HG03196 (cell line): ENCODE measurements around the gene TMEM175.

ENCODE experiments used
- ATAC-seq: cut with Tn5 transposase; IDR thresholded peaks from one replicate; pipeline ENCODE4 v1.9.1; 2021; ENCODE audit not compliant: unreplicated experiment

TMEM175 gene

DNA sequence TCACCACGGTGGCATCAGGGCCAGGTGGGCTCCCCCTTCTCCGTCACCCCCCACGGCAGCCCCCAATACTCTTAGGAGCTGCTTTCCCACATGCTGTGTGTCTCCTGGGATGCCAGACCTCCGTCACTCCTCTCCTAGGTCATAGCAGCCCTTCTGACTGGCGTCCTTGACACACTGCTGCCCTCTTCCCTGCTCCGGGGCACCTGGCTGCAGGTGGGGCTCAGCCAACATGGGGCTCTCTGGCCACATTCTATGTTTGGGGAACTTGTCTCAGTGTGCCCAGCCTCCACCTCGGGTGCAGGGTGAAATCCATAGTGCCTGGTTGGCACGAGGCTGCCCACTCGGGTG, 13.8 kb downstream of the TMEM175 start:
- ATAC-seq: no peak

DNA sequence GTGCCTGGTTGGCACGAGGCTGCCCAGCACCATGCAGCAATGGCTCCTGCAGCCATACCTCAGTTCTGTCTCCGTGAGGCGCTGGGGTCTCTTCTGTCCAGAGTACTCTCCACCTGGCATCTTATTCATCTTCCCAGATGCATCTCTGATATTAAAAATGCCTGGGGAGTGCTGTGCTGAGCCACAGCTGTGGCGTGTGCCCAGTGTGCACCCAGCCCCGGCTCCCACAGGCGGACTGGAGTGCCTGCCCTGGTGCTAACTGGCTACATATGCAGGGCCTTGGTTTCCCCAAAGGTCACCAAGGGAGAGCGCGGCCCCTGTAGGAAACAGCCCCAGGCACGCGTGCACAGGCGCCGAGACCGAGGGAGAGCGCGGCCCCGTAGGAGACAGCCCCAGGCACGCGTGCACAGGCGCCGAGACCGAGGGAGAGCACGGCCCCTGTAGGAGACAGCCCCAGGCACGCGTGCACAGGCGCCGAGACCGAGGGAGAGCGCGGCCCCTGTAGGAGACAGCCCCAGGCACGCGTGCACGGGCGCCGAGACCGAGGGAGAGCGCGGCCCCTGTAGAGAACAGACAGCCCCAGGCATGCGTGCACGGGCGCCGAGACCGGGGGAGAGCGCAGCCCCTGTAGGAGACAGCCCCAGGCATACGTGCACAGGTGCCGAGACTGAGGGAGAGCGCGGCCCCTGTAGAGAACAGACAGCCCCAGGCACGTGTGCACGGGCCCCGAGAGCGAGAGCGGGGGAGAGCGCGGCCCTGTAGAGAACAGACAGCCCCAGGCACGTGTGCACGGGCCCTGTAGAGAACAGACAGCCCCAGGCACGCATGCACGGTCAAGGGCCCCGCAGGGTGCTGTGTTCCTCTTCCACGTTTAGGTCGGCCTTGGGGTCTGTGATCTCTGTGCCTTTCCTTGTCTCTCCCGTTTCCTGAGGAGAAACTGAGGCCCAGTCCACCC, 14.5 kb downstream of the TMEM175 start:
- no peak for ATAC-seq

DNA sequence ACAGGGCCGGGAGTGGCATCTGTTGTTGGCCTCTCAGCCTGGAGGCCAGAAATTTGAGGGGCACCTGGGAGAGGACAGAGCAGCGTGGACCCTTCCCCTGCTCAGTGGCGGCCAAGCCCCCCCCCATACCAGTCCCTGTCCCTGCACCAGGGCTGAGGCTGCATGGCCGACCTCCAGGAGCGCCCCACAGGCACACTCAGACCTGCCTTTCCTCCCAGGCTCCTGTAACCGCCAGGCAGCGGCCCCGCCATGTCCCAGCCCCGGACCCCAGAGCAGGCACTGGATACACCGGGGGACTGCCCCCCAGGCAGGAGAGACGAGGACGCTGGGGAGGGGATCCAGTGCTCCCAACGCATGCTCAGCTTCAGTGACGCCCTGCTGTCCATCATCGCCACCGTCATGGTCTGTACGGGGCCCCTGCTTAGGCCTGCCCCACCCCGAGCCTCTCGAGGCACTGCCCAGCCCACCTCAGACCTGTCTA, 15.3 kb downstream of the TMEM175 start:
- ATAC-seq: no peak

DNA sequence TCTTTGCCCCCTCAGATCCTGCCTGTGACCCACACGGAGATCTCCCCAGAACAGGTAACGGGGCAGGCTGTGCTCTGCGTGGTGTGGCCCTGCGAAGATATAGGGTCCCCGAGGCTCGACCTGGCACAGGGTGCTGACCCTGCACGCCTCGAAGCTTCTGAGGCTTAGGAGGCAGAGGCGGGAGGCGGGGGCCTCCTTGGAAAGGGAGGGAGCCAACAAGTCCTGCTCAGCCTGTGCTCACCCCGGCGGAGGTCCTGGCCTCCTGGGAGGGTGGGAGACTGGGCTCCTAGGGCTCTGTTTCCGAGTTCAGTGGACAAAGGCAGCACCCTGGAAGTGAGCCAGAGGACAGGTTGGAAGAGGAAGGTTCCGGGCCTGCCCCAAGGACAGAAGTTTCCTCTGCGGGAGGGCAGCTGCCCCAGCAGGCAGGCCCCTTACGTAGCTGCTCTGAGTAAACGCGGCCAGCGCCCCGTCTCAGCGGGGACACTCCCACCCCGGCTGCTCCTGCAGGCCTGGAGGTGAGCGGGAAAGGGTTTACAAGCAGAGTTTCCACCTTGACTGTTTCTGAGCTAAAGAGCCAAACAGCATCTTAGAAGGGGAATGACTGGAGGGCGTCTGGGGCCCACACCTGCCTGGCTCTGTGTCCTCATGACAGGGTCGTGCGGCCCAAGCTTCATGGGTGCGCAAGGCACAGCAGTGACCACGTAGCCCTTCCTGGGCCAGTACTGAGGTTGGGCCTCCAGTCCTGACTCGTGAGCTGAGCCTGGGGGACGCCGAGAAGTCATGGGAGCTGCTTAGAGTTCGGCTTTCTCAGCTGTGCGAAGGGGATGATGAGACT, 16.1 kb downstream of the TMEM175 start:
- ATAC-seq: no peak

DNA sequence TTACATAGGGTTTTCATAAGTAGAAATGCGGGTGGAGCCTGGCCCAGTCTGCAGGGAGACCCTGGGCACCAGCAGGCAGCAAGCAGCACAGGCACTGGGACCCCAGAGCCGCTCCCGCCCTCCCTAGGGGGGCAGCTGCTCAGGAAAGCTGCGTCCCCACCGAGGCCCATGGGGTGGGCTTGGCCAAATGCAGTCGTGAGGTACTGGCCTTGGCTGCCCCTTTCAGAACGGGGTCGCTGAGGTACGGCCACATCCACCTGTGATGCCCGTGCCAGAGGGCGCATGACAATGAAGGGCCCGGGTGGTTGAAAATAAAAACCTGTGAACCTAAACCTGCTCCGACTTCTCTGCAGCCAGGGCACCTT, 16.7 kb downstream of the TMEM175 start:
- no peak for ATAC-seq

DNA sequence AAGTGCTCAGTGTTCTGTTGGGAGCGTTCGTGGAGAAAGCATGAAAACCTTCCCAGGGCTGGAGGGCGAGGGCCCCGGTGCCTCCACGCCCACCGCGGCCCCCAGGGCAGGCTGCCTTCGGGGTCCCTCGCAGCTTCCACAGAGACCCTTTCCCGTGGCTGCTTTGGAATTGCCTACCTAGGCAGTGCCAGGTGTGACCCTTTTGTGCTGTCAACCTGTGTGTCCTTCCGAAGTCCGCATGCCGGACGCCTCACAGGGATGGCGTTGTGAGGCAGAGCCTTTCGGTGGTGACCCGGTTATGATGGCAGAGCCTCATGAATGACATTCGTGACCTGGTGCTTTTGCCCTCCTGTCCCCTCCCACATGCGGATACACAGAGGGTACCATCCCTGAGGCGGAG, 17.4 kb downstream of the TMEM175 start:
- ATAC-seq: no peak

DNA sequence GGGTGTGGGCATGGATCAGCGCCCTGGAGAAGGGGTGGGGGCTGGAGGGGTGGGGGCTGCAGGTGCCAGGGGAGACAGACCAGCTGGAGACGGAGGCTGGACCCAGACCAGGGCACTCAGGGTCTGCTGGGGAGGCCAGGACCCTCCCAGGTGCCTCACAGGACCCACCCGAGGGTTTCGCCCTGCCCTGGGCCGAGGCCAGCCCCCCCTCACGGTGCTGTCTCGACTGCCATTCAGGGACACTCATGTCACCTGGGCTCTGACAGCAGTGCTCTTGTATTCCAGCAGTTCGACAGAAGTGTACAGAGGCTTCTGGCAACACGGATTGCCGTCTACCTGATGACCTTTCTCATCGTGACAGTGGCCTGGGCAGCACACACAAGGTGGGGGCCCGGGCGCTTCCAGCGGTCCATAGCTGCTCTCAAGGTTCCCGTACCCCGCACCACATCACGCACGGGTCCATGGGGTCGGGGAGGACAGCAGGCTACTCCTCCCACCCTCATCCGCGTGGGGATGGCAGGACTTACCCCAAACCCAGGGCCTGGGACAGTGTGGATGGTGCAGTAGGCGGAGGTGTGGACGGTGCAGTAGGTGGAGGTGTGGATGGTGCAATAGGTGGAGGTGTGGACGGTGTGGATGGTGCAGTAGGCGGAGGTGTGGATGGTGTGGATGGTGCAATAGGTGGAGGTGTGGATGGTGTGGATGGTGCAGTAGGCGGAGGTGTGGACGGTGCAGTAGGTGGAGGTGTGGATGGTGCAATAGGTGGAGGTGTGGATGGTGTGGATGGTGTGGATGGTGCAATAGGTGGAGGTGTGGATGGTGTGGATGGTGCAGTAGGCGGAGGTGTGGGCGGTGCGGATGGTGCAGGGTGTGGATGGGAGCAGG, 18.1 kb downstream of the TMEM175 start:
- ATAC-seq: no peak

DNA sequence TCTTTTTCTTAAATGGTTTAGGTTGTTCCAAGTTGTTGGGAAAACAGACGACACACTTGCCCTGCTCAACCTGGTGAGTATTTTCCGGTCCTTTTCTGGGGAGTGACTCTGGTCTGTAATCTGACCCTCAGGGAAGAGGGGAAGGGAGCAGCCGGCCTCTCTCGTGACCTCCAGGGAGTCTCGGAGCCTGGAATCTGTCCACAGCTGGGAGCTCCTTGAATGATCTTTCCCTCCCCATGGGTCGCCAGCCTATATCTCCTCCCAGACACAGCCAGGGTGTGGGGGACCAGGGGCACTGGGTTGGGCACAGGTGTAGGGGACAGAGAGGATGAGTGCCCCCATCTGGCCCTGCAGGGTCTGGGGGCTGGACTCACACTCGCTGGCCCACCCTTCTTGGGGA, 18.9 kb downstream of the TMEM175 start:
- ATAC-seq: no peak

DNA sequence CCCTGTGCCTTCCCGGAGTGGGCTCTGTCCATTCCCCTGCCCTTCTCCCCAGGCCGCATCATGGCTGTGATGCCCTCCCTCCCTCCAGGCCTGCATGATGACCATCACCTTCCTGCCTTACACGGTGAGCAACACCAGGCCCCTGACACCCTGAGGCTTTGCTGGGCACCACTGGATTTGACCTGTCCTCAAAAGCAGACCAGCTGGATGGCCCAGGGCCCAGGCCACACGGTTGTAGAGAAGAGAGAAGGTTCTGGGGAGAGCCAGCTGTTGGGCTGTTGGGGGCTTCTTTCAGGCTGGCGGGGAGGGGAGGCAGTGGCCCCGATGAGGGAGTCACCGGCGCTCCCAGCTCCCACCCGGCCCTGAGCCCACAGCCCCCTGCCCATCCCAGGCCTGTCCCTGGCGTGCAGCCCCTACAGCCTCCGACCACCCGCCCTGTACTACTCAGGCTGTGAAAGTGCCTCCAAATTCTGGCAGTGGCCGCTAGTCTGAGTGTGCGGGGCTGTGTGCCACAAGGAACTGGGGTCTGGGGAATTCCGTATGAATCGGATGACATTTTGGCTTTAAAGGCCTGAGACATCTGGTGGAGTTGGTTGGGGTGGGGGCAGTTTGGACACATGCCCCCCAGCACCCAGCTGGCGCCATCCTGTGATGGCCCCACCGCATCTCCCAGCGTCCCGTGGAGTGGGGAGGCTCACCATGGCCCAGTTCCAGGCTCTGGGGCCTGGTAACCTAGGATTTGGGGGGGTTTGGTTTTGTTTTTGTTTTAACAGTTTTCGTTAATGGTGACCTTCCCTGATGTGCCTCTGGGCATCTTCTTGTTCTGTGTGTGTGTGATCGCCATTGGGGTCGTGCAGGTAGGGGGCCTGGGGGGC, 19.6 kb downstream of the TMEM175 start:
- ATAC-seq: no peak

DNA sequence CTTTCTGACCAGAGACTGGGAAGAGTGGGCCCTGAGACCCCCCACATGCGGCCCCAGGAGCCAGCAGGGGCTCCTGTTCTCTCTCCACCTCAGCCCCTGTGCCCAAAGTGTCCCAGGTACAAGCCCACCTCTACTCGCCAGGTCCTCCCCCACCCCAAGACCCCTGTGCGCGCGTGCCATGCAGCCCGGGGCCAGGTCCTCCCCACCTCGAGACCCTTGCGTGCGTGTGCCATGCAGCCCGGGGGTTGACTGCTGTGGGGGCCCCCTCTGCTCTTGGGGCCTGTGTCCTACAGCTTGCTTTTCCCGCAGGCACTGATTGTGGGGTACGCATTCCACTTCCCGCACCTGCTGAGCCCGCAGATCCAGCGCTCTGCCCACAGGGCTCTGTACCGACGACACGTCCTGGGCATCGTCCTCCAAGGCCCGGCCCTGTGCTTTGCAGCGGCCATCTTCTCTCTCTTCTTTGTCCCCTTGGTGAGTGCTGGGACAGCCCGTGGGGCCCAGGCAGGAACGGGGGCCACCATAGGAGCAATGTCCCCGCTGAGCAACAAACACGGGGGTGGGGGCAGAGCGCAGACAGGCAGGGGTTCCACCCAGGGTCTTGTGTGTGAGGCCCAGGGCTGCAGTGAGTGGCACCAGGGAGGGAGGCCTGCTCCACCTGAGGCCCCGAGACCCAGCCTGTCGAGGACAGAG, 20.8 kb downstream of the TMEM175 start:
- ATAC-seq: no peak

DNA sequence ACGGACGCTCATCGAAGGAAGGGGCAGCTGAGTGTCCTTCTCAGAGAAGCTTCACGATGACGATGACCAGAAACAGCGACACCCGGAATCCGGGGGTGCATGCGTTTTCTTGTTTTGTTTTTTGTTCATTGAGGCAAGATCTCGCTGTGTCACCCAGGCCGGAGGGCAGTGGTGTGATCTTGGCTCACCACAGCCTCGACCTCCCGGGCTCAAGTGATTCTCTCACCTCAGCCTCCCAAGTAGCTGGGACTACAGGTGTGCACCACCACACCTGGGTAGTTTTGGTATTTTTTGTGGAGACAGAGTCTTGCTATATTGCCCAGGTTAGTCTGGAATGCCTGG, 21.3 kb downstream of the TMEM175 start:
- no peak for ATAC-seq

DNA sequence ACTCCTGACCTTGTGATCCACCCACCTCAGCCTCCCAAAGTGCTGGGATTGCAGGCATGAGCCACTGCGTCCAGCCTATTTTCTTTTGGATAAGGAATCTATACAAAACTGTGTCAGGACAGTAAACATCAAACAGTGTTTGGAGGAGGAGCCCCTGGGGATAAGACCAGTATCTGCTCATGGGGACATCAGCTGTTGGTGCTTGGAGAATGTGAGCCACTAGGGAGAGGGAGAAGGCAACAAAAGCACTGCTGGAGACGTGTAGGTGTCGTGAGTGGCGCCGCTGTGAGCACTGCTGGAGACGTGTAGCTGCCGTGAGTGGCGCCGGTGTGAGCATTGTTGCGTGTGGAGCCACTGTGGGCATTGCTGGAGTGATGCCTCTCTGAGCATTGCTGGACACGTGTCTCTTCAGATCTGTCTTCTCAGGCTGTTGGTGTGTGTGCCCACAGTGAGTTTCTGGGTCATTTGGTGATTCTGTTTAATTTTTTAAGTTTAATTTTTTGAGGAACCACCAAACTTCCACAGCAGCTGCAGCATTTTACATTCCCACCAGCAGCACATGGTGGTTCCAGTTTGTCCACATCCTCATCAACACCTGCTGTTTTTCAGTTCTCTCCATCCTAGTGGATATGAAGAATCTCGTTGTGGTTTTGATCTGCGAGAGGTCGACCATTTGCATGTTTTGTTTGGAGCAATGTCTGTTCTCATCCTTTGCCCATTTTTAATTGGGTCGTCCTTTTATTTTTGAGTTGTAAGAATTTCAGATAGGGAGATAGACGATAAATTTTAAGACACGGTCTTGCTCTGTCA, 22.2 kb downstream of the TMEM175 start:
- no peak for ATAC-seq

DNA sequence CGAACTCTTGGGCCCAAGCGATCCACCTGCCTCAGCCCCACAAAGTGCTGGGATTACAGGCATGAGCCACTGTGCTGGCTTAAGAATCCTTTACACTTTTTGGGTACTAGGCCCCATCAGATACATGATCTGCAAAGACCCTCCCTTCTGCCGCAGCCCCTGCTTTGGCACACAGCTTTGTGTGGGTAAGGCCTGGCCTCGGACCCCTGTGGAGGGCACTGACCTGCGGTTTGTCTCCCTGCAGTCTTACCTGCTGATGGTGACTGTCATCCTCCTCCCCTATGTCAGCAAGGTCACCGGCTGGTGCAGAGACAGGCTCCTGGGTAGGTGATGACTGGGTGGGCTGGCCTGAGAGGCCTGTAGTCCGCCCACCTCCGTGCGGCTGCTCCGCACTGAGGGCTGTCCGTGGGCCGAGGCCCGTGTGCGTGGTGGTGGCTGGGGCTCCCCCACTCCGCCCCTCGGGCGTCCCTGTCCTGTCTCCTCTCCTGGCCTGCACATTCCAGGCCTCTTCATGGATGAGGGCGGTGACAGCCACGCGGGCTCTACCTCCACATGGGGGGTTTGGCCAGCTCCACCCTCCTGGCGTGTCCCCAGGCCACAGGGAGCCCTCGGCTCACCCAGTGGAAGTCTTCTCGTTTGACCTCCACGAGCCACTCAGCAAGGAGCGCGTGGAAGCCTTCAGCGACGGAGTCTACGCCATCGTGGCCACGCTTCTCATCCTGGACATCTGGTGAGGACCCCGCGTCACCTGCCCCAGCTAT, 23.1 kb downstream of the TMEM175 start:
- no peak for ATAC-seq

DNA sequence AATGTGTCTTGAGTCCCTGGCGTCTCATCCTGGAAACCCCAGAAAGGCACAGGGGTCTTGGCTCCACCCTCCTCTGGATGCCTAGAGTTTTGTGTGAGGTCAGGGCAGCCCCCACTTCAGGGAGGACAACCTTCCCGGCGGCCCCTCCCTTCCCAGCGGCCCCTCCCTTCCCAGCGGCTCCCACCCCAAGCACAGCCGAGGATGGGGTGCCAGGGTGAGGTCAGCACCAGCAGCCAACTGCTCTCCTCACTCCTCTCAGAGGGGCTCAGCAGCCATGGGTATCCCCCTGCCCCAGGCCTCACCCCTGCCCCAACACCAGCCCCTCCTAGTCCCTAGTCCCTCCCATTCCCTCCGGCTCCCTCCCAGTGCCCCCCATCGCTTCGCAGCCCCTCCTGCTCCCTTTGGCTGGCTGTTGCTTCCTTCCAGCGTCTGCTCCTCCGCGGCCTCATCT, 23.7 kb downstream of the TMEM175 start:
- no peak for ATAC-seq

DNA sequence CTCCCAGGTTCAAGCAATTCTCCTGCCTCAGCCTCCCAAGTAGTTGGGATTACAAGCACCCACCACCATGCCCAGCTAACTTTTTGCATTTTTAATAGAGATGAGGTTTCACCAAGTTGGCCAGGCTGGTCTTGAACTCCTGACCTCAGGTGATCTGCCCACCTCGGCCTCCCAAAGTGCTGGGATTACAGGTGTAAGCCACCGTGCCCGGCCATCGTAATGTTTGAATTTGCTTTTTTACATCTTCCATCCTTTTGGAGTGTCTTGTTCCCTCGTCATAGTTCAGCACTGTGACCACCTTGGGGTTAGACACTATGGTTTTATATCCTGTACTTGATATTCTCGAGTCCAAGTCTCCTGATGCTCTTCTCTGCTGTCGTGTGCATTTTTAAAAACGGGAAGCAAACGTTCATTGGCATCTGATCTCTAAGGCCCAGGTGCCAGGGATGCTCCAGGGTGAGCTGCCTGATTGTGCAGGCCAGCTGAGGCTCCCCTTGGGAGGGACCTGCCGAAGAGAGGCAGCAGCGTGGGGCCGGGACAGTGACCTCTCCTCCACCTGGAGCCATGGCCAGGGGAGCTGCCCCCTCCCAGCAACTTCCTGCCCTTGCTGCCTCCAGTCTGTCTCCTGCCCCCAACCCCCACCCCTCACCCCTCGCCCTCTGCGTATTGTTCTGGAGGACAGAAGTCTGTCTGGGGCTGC, 24.4 kb downstream of the TMEM175 start:
- ATAC-seq: no peak

DNA sequence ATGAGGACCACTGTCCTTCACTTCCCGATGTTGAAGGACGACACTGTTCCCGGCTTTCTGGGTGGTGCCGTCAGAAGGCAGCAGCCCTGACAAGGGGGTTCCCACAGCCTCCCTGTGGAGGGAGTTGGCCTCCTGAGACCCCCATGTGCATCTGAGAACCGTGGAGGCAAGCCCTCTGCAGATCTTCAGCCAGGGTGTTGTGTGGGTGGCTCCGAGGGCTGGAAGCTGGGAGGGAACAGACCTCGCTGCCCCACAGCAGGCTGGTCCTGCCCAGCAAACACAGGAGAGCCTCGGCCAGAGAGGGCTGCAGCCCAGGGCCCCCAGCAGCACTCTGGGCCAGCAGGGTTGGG, 24.9 kb downstream of the TMEM175 start:
- no peak for ATAC-seq

DNA sequence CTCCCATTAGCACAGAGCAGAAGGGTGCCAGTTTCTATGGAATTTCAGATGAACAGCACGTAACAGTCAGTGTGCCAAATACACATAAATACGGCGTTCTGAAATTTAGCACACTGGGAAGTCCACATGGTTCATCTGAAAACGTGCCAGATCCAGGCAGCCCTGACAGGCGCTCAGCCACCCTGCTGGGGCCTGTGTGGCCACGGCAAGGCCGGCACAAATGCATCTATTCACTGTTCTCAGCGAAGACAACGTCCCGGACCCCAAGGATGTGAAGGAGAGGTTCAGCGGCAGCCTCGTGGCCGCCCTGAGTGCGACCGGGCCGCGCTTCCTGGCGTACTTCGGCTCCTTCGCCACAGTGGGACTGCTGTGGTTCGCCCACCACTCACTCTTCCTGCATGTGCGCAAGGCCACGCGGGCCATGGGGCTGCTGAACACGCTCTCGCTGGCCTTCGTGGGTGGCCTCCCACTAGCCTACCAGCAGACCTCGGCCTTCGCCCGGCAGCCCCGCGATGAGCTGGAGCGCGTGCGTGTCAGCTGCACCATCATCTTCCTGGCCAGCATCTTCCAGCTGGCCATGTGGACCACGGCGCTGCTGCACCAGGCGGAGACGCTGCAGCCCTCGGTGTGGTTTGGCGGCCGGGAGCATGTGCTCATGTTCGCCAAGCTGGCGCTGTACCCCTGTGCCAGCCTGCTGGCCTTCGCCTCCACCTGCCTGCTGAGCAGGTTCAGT, 25.5 kb downstream of the TMEM175 start:
- ATAC-seq: no peak
